H9 (cell line): ENCODE data around the gene MMP25. TPM values are rescaled to one million over a fixed set of nuclear protein-coding genes. Genes with fewer than 3 reads are reported as not detected.

Experiments
- DNase-seq: peaks from one replicate; pipeline ENCODE4 v3.0.0-alpha.2; 2017
- H2AFZ ChIP-seq: one replicate; pipeline ENCODE4 v1.6.1; 2013; ENCODE audit warnings: mild to moderate bottlenecking, low read length, control low read depth, moderate library complexity
- H2AK5ac ChIP-seq: 2 replicates; pipeline ENCODE4 v1.6.1; 2013; ENCODE audit warnings: low read length, control low read depth, mixed read lengths; ENCODE audit not compliant: insufficient read length
- H2BK120ac ChIP-seq: one replicate; pipeline ENCODE4 v1.6.1; 2013; ENCODE audit warnings: low read depth, mild to moderate bottlenecking, low read length, control low read depth, inconsistent platforms; ENCODE audit not compliant: poor library complexity, severe bottlenecking
- H2BK12ac ChIP-seq: 2 replicates; pipeline ENCODE4 v1.6.1; 2013; ENCODE audit warnings: low read length, control low read depth, mixed read lengths, low read depth; ENCODE audit not compliant: insufficient read length
- H2BK15ac ChIP-seq: 2 replicates; pipeline ENCODE4 v1.6.1; 2013; ENCODE audit warnings: low read depth, low read length, control low read depth
- H2BK20ac ChIP-seq: one replicate; pipeline ENCODE4 v1.6.1; 2013; ENCODE audit warnings: low read depth, mild to moderate bottlenecking, low read length, control low read depth, inconsistent platforms; ENCODE audit not compliant: poor library complexity, severe bottlenecking
- H2BK5ac ChIP-seq: 2 replicates; pipeline ENCODE4 v1.6.1; 2013; ENCODE audit warnings: low read length, control low read depth, mixed read lengths; ENCODE audit not compliant: insufficient read length
- H3K14ac ChIP-seq: 2 replicates; pipeline ENCODE4 v1.6.1; 2013; ENCODE audit warnings: low read length, control low read depth; ENCODE audit not compliant: insufficient read depth
- H3K18ac ChIP-seq: 2 replicates; pipeline ENCODE4 v1.6.1; 2013; ENCODE audit warnings: low read depth, mild to moderate bottlenecking, mixed read lengths, low read length, control low read depth; ENCODE audit not compliant: insufficient read length
- H3K23ac ChIP-seq: 2 replicates; pipeline ENCODE4 v1.6.1; 2013; ENCODE audit warnings: low read length, control low read depth, mixed read lengths, low read depth; ENCODE audit not compliant: insufficient read length
- H3K23me2 ChIP-seq: 2 replicates; pipeline ENCODE4 v1.6.1; 2013; ENCODE audit warnings: low read depth, mild to moderate bottlenecking, mixed read lengths, low read length, control low read depth; ENCODE audit not compliant: insufficient read length, poor library complexity, severe bottlenecking
- H3K27ac ChIP-seq: 2 replicates; pipeline ENCODE4 v1.5.1; 2013; ENCODE audit warnings: low read length, control low read depth, mixed read lengths, low read depth; ENCODE audit not compliant: insufficient read length
- H3K27me3 ChIP-seq: 2 replicates; pipeline ENCODE4 v1.6.1; 2013; ENCODE audit warnings: low read length, control low read depth, inconsistent platforms; ENCODE audit not compliant: insufficient read depth
- H3K4ac ChIP-seq: 2 replicates; pipeline ENCODE4 v1.6.1; 2013; ENCODE audit warnings: low read depth, mild to moderate bottlenecking, control low read depth, inconsistent platforms, low read length, moderate library complexity
- H3K4me1 ChIP-seq: 2 replicates; pipeline ENCODE4 v1.6.1; 2013; ENCODE audit warnings: low read length, control low read depth, inconsistent platforms; ENCODE audit not compliant: insufficient read depth
- H3K4me2 ChIP-seq: 2 replicates; pipeline ENCODE4 v1.6.1; 2013; ENCODE audit warnings: low read length, control low read depth, mixed read lengths; ENCODE audit not compliant: insufficient read length, insufficient read depth
- H3K56ac ChIP-seq: 2 replicates; pipeline ENCODE4 v1.6.1; 2013; ENCODE audit warnings: low read depth, mild to moderate bottlenecking, mixed read lengths, low read length, control low read depth; ENCODE audit not compliant: insufficient read length
- H3K79me1 ChIP-seq: 2 replicates; pipeline ENCODE4 v1.6.1; 2013; ENCODE audit warnings: low read depth, mild to moderate bottlenecking, moderate library complexity, low read length, control low read depth, inconsistent platforms; ENCODE audit not compliant: insufficient read depth, poor library complexity, severe bottlenecking
- H3K79me2 ChIP-seq: 2 replicates; pipeline ENCODE4 v1.6.1; 2013; ENCODE audit warnings: low read length, control low read depth, inconsistent platforms; ENCODE audit not compliant: insufficient read depth
- H3K9ac ChIP-seq: 2 replicates; pipeline ENCODE4 v1.6.1; 2013; ENCODE audit warnings: low read length, control low read depth, mixed read lengths; ENCODE audit not compliant: insufficient read length; ENCODE audit errors: extremely low read depth
- H3K9me3 ChIP-seq: one replicate; pipeline ENCODE4 v1.6.1; 2013; ENCODE audit warnings: low read depth, low read length, inconsistent platforms; ENCODE audit not compliant: control insufficient read depth
- H3T11ph ChIP-seq: one replicate; pipeline ENCODE4 v1.6.1; 2013; ENCODE audit warnings: mild to moderate bottlenecking, low read length, control low read depth, inconsistent platforms
- H4K20me1 ChIP-seq: one replicate; pipeline ENCODE4 v1.6.1; 2013; ENCODE audit not compliant: control insufficient read depth, insufficient read length, insufficient read depth
- H4K5ac ChIP-seq: 2 replicates; pipeline ENCODE4 v1.6.1; 2013; ENCODE audit warnings: low read depth, mild to moderate bottlenecking, mixed read lengths, low read length, control low read depth; ENCODE audit not compliant: insufficient read length
- H4K8ac ChIP-seq: replicated peaks from 2 replicates; pipeline ENCODE4 v1.6.1; 2013; ENCODE audit warnings: low read length, control low read depth, mixed read lengths, low read depth; ENCODE audit not compliant: insufficient read length
- H4K91ac ChIP-seq: 2 replicates; pipeline ENCODE4 v1.6.1; 2013; ENCODE audit warnings: low read depth, mild to moderate bottlenecking, moderate library complexity, mixed read lengths, low read length, control low read depth; ENCODE audit not compliant: insufficient read length
- H3K27ac Mint-ChIP-seq, 3 experiments: 2 replicates in 2 of 3; 3 replicates in 1 of 3; pipeline ENCODE4 v1.8.0; 2020 to 2021; ENCODE audit warnings: mixed read lengths in 3 of 3, mild to moderate bottlenecking in 1 of 3, moderate library complexity in 1 of 3
- H3K27me3 Mint-ChIP-seq: 2 replicates; pipeline ENCODE4 v1.8.0; 2021; ENCODE audit warnings: low read depth, mild to moderate bottlenecking, moderate library complexity, mixed read lengths
- H3K36me3 Mint-ChIP-seq, 3 experiments: 2 replicates in 2 of 3; 3 replicates in 1 of 3; pipeline ENCODE4 v1.8.0; 2020 to 2021; ENCODE audit warnings: low read depth in 3 of 3, mixed read lengths in 3 of 3; ENCODE audit not compliant: insufficient read depth in 1 of 3
- H3K4me1 Mint-ChIP-seq, 2 experiments: 2 replicates each; pipeline ENCODE4 v1.8.0; 2020; ENCODE audit warnings: mixed read lengths in 2 of 2
- H3K4me3 Mint-ChIP-seq, 2 experiments: 2 replicates in 1 of 2; 3 replicates in 1 of 2; pipeline ENCODE4 v1.8.0; 2020 to 2021; ENCODE audit warnings: mild to moderate bottlenecking in 2 of 2, mixed read lengths in 2 of 2, moderate library complexity in 1 of 2
- H3K9me3 Mint-ChIP-seq, 2 experiments: 2 replicates in 1 of 2; 3 replicates in 1 of 2; pipeline ENCODE4 v1.8.0; 2020; ENCODE audit warnings: mild to moderate bottlenecking in 2 of 2, mixed read lengths in 2 of 2, moderate library complexity in 1 of 2
- CTCF ChIP-seq: fragments of 200-600 bp; sonication (generic); conservative IDR thresholded peaks from 3 replicates; pipeline ENCODE4 v1.8.0; 2021; ENCODE audit warnings: antibody characterized with exemption, mild to moderate bottlenecking
- whole genome bisulfite sequencing: extraction: QIAGEN DNeasy Blood & Tissue Kit; methylation state at CpG from one replicate; pipeline ENCODE4 v1.1.7; 2013; ENCODE audit warnings: missing lambda C conversion rate, low lambda C conversion rate, mixed read lengths; ENCODE audit not compliant: insufficient read length; ENCODE audit errors: extremely low coverage; 5-methylcytosine and 5-hydroxymethylcytosine counted together
- total RNA-seq: library from RNA; stranded (reverse); gene quantifications from 2 replicates; pipeline ENCODE4 v1.2.1, GENCODE V29; 2021

The MMP25 gene
- total RNA-seq, 1 experiment from 2014 or later, result 13.5 TPM

- H3K14ac ChIP-seq, result peak overlapping the region; percentile 54; the same call in 1 of the 2 replicates
- no peak for DNase-seq
- Mint-ChIP-seq H3K9me3 (no peaks in the 10 kb centered on the region), H3K4me1 (peaks cover 49 to 55% of the 10 kb centered on the region in 2 experiments), H3K27me3 (no peaks in the 10 kb centered on the region; the same call in 1 of the 2 replicates), H3K4me3 (peak overlapping the region; percentile 98 to 100), H3K36me3 (peaks cover 16 to 38% (median 28%) of the 10 kb centered on the region in 3 experiments), H3K27ac (peak overlapping the region; percentile 98 to 100 (median 99))
- H2BK20ac ChIP-seq, result no peak overlapping the region
- no peak overlapping the region for H3K4ac ChIP-seq
- H3K23ac ChIP-seq, result no peak overlapping the region
- no peak overlapping the region for H2BK12ac ChIP-seq
- no peaks in the 10 kb centered on the region for H3K9me3 ChIP-seq
- no peak overlapping the region for H2AFZ ChIP-seq
- peaks cover 26% of the 10 kb centered on the region for H3K23me2 ChIP-seq
- no peak overlapping the region for H2BK5ac ChIP-seq
- peaks cover 15% of the 10 kb centered on the region; the same call in 1 of the 2 replicates for H3K79me2 ChIP-seq
- H2AK5ac ChIP-seq, result no peak overlapping the region
- TF ChIP-seq CTCF, result no peak
- H3K18ac ChIP-seq, result peak overlapping the region; percentile 55
- H3K27me3 ChIP-seq, result no peaks in the 10 kb centered on the region
- peak overlapping the region; percentile 17 for H3K56ac ChIP-seq
- WGBS, result no CpG with 5 or more reads among the region's 5 CpGs
- no peaks in the 10 kb centered on the region for H3K79me1 ChIP-seq
- H2BK120ac ChIP-seq, result no peak overlapping the region
- no peak overlapping the region; the same call in 1 of the 2 replicates for H2BK15ac ChIP-seq
- peak overlapping the region; percentile 13 for H4K5ac ChIP-seq
- H3K4me1 ChIP-seq, result peaks cover 6% of the 10 kb centered on the region; the same call in 1 of the 2 replicates
- H3T11ph ChIP-seq, result no peak overlapping the region
- no peak overlapping the region for H4K8ac ChIP-seq
- H4K20me1 ChIP-seq, result no peaks in the 10 kb centered on the region
- H3K4me2 ChIP-seq, result peak overlapping the region; percentile 94
- peak overlapping the region; percentile 47 for H4K91ac ChIP-seq
- H3K9ac ChIP-seq, result peak overlapping the region; percentile 86
- peak overlapping the region; percentile 95 for H3K27ac ChIP-seq
Measured at GRCh38 chr16:3099395-3099731, 53.0 kb downstream of the MMP25 start.
